NT2/D1 (cell line): ENCODE measurements around the gene APOL2.

Experiments used
- SUZ12 ChIP-seq: IDR thresholded peaks from 2 replicates; pipeline ENCODE4 v1.6.1; 2011; ENCODE audit not compliant: insufficient read length, insufficient read depth; ENCODE audit errors: extremely low read depth
- YY1 ChIP-seq: IDR thresholded peaks from 2 replicates; pipeline ENCODE4 v1.6.1; 2011; ENCODE audit not compliant: insufficient read length, insufficient read depth
- ZNF274 ChIP-seq: IDR thresholded peaks from 2 replicates; pipeline ENCODE4 v1.6.1; 2011; ENCODE audit warnings: mild to moderate bottlenecking, low read depth, low read length

DNA sequence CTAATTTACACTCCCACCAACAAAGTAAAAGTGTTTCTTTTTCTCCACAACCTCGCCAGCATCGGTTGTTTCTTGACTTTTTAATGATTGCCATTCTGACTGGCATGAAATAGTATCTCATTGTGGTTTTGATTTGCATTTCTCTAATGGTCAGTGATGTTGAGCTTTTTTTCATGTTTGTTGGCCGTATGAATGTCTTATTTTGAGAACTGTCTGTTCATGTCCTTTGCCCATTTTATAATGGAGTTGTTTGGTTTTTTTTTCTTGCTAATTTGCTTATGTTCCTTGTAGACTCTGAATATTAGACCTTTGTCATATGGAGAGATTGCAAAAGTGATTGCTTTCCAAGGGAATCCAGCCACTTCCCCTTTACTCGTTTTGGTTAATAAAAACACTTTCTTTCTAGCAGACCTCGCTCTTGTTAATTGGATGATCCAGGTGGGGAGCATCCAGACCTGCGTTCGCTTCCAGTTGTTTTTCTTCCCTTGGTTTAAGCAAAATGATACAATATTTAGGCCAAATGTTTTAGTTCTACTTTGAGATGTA, 20.6 kb downstream of the APOL2 start:
- no peak for TF ChIP-seq SUZ12
- no peak for TF ChIP-seq ZNF274
- TF ChIP-seq YY1 = no peak
